A673 (cell line): ENCODE measurements around the gene FUT4. TPM values are rescaled to one million over a fixed set of nuclear protein-coding genes. Genes with fewer than 3 reads are reported as not detected.
A peak's percentile ranks its signal among the peaks of the same experiment; 100 is the strongest.

ENCODE experiments used
- BruUV-seq: library from RNA; stranded (reverse); fragments of 400-500 nt; replicated peaks from 2 replicates; lab custom pipeline; 2021; lab: Mats Ljungman, UMichigan
- CTCF ChIA-PET: fragments of 300-600 bp; sonication (Branson Sonifier 250); formaldehyde crosslinking; loops from one replicate; lab custom pipeline; 2022; ENCODE audit warnings: antibody characterized with exemption; lab: Charles Lee
- POLR2A ChIA-PET: fragments of 300-600 bp; sonication (Branson Sonifier 250); formaldehyde crosslinking; loops from one replicate; lab custom pipeline; 2022; ENCODE audit warnings: antibody characterized with exemption; ENCODE audit not compliant: low non-redundant PET; lab: Charles Lee
- DNase-seq: peaks from one replicate; pipeline ENCODE4 v3.0.0-alpha.2; 2015; ENCODE audit warnings: low spot score
- H3K27ac ChIP-seq: fragments of 200-600 bp; sonication (generic); 2 replicates; pipeline ENCODE4 v1.5.1; 2016; ENCODE audit warnings: mixed run types, low read depth, mild to moderate bottlenecking, mixed read lengths, antibody characterized with exemption, low read length; ENCODE audit not compliant: poor library complexity, severe bottlenecking
- H3K27me3 ChIP-seq: fragments of 200-600 bp; sonication (generic); replicated peaks from 2 replicates; pipeline ENCODE4 v1.6.1; 2017; ENCODE audit warnings: mixed run types, low read depth, mild to moderate bottlenecking, mixed read lengths, antibody characterized with exemption, low read length; ENCODE audit not compliant: insufficient read depth, poor library complexity
- H3K36me3 ChIP-seq: fragments of 200-600 bp; sonication (generic); 2 replicates; pipeline ENCODE4 v1.6.1; 2016; ENCODE audit warnings: mixed run types, mild to moderate bottlenecking, mixed read lengths, antibody characterized with exemption, low read length; ENCODE audit not compliant: insufficient read depth, poor library complexity, severe bottlenecking
- H3K4me1 ChIP-seq: fragments of 200-600 bp; sonication (generic); 2 replicates; pipeline ENCODE4 v1.6.1; 2017; ENCODE audit warnings: mixed run types, mild to moderate bottlenecking, mixed read lengths, antibody characterized with exemption, low read length; ENCODE audit not compliant: insufficient read depth, poor library complexity, severe bottlenecking
- H3K4me3 ChIP-seq: fragments of 200-600 bp; sonication (generic); 2 replicates; pipeline ENCODE4 v1.5.1; 2016; ENCODE audit warnings: low read depth, mixed run types, mild to moderate bottlenecking, mixed read lengths, low read length; ENCODE audit not compliant: poor library complexity, severe bottlenecking
- H3K9me3 ChIP-seq: fragments of 200-600 bp; sonication (generic); 2 replicates; pipeline ENCODE4 v1.6.1; 2016; ENCODE audit warnings: mixed run types, low read depth, mild to moderate bottlenecking, mixed read lengths, antibody characterized with exemption, low read length; ENCODE audit not compliant: poor library complexity, severe bottlenecking
- EZH2 ChIP-seq: fragments of 200-600 bp; sonication (generic); IDR thresholded peaks from 2 replicates; pipeline ENCODE4 v1.6.1; 2017; ENCODE audit warnings: borderline replicate concordance, low read depth, mild to moderate bottlenecking, mixed read lengths, antibody characterized with exemption, low read length; ENCODE audit not compliant: poor library complexity, severe bottlenecking
- intact Hi-C: fragments of 100-400 bp; cut with micrococcal nuclease; formaldehyde crosslinking; loops from one replicate; pipeline ENCODE4 v1.10.0; 2022; ENCODE audit not compliant: unreplicated experiment
- total RNA-seq: library from RNA; stranded (reverse); gene quantifications from 2 replicates; pipeline ENCODE4 v1.2.3, GENCODE V29; 2021
- TF ChIP-seq, protein P1 (sequence below): fragments of 300-800, 200-600 bp; sonication (generic); conservative IDR thresholded peaks from 2 replicates; pipeline ENCODE4 v1.5.1; 2017; ENCODE audit warnings: low read depth, mild to moderate bottlenecking, antibody characterized with exemption, low read length, moderate library complexity, mixed read lengths

FUT4 gene
- total RNA-seq, 1 experiment from 2014 or later, result 7.7 TPM

DNA sequence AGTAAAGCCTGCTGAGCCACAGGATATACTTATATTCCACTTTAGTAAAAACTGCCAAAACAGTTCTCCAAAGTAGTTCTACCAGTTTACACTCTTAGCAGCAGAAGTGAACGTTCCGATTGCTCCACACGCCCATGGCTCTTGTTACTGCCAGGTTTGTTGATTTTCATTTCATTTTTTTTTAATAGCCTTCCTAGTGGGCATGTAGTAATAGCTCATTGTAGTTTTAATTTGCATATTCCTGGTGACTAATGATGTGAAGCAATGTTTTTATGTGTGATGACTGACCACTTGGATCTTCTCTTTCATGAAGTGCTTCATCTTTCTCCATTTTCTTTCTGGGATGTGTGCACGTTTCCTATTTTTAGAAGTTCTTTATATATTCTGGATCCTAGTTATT lies 36.2 kb upstream of the FUT4 start:
- POLR2A ChIA-PET, result no interaction called here
- no peaks in the 10 kb centered on the region for H3K4me1 ChIP-seq
- DNase-seq, result no peak
- TF ChIP-seq, protein P1, sequence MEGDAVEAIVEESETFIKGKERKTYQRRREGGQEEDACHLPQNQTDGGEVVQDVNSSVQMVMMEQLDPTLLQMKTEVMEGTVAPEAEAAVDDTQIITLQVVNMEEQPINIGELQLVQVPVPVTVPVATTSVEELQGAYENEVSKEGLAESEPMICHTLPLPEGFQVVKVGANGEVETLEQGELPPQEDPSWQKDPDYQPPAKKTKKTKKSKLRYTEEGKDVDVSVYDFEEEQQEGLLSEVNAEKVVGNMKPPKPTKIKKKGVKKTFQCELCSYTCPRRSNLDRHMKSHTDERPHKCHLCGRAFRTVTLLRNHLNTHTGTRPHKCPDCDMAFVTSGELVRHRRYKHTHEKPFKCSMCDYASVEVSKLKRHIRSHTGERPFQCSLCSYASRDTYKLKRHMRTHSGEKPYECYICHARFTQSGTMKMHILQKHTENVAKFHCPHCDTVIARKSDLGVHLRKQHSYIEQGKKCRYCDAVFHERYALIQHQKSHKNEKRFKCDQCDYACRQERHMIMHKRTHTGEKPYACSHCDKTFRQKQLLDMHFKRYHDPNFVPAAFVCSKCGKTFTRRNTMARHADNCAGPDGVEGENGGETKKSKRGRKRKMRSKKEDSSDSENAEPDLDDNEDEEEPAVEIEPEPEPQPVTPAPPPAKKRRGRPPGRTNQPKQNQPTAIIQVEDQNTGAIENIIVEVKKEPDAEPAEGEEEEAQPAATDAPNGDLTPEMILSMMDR, result no peak
- TF ChIP-seq EZH2, result no peak
- BruUV-seq, result no TSS peak
- H3K4me3 ChIP-seq, result no peak overlapping the region
- H3K27ac ChIP-seq, result no peak overlapping the region
- no peaks in the 10 kb centered on the region for H3K36me3 ChIP-seq
- CTCF ChIA-PET, result no interaction called here
- intact Hi-C loops, result loop anchor here (10.0 kb wide), 1 partner anchor 1273 kb away; no protein-coding TSS in a partner anchor
- no peaks in the 10 kb centered on the region for H3K9me3 ChIP-seq
- H3K27me3 ChIP-seq, result no peaks in the 10 kb centered on the region

GRCh38 chr11:94511932-94512781 lies 31.6 kb upstream of the FUT4 start, which contains the start of gene C11orf97:
TSS of gene C11orf97 (plus strand) at chr11:94512461. CDS start at chr11:94512529, 68 bp downstream.
- CTCF ChIA-PET, result no interaction called here
- H3K4me3 ChIP-seq, result peak within 1 kb of the TSS; percentile 50
- POLR2A ChIA-PET, result interaction anchor here (0.6 kb wide), 1 partner anchor 715 kb away, joined by 3 read pairs; no protein-coding TSS in a partner anchor
- H3K36me3 ChIP-seq, result no peaks in the 10 kb centered on the region
- peak; percentile 62 for DNase-seq
- no peaks in the 10 kb centered on the region for H3K9me3 ChIP-seq
- H3K4me1 ChIP-seq, result no peaks in the 10 kb centered on the region
- TF ChIP-seq, protein P1, result no peak
- no peak for TF ChIP-seq EZH2
- intact Hi-C loops, result no loop called here
- BruUV-seq, result no TSS peak
- H3K27ac ChIP-seq, result no peak within 1 kb of the TSS
- peaks cover 12% of the 10 kb centered on the region for H3K27me3 ChIP-seq

DNA sequence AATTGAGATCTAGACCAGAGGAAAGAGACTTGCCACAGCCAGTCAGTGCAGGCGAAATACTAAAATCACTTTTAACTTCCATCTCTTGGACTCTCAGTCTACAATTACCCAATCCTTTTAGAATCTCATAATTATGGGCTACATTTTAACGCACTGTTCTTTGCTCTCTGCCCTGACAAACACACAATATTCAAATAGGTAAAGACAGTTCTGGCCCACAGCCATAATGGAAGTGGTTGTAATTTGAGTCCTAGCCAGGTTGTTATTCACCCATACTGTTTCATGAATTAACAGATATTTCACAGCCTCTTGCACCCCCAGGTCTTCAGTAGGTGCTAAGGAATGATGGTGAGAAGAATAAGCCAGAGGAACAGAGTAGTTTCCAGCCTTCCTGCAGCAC lies 30.6 kb upstream of the FUT4 start:
- no peaks in the 10 kb centered on the region for H3K4me1 ChIP-seq
- ChIA-PET POLR2A (no interaction called here), CTCF (no interaction called here)
- no TSS peak for BruUV-seq
- intact Hi-C loops, result no loop called here
- no peaks in the 10 kb centered on the region for H3K36me3 ChIP-seq
- peaks cover 12% of the 10 kb centered on the region for H3K27me3 ChIP-seq
- DNase-seq, result no peak
- no peak for TF ChIP-seq EZH2
- TF ChIP-seq, protein P1, result no peak
- H3K4me3 ChIP-seq, result no peak overlapping the region
- H3K27ac ChIP-seq, result no peak overlapping the region
- H3K9me3 ChIP-seq, result no peaks in the 10 kb centered on the region
